PC-9 (cell line): Measurements from ENCODE around the gene AGXT.

Source experiments
- CTCF ChIP-seq: fragments of 200-600 bp; sonication (generic); conservative IDR thresholded peaks from 2 replicates; pipeline ENCODE4 v1.6.1; 2017; ENCODE audit warnings: mixed run types, antibody characterized with exemption, mild to moderate bottlenecking, moderate library complexity
- EZH2 ChIP-seq: fragments of 200-600 bp; sonication (generic); IDR thresholded peaks from 2 replicates; pipeline ENCODE4 v1.8.0; 2017; ENCODE audit warnings: antibody characterized with exemption, low read depth

GRCh38 chr2:240873098-240873788 lies 4.6 kb downstream of the AGXT start:
- TF ChIP-seq CTCF (no peak), EZH2 (no peak)
